Parathyroid adenoma (tissue), 2 donors: Measurements from ENCODE around the gene EPHA4.

Experiments used
- H2AFZ ChIP-seq: fragments of 300-600 bp; sonication (generic); one replicate; pipeline ENCODE4 v1.7.0; 2017; ENCODE audit warnings: antibody characterized with exemption, mild to moderate bottlenecking
- H3K27ac ChIP-seq: fragments of 300-600 bp; sonication (generic); one replicate; pipeline ENCODE4 v1.7.0; 2017
- H3K27me3 ChIP-seq: fragments of 300-600 bp; sonication (generic); one replicate; pipeline ENCODE4 v1.7.0; 2017; ENCODE audit warnings: low read length; ENCODE audit not compliant: control insufficient read depth, insufficient read depth
- H3K36me3 ChIP-seq: fragments of 300-600 bp; sonication (generic); one replicate; pipeline ENCODE4 v1.7.0; 2017; ENCODE audit warnings: low read length; ENCODE audit not compliant: control insufficient read depth, insufficient read depth
- H3K4me1 ChIP-seq: fragments of 300-600 bp; sonication (generic); one replicate; pipeline ENCODE4 v1.7.0; 2017; ENCODE audit warnings: control low read depth
- H3K4me2 ChIP-seq: fragments of 300-600 bp; sonication (generic); one replicate; pipeline ENCODE4 v1.7.0; 2017; ENCODE audit warnings: low read length
- H3K4me3 ChIP-seq: fragments of 300-600 bp; sonication (generic); one replicate; pipeline ENCODE4 v1.7.0; 2017; ENCODE audit warnings: low read depth, low read length
- H3K79me2 ChIP-seq: fragments of 300-600 bp; sonication (generic); one replicate; pipeline ENCODE4 v1.7.0; 2017; ENCODE audit warnings: control low read depth
- H3K9ac ChIP-seq: fragments of 300-600 bp; sonication (generic); one replicate; pipeline ENCODE4 v1.7.0; 2017; ENCODE audit warnings: mild to moderate bottlenecking
- H3K9me3 ChIP-seq: fragments of 300-600 bp; sonication (generic); one replicate; pipeline ENCODE4 v1.7.0; 2017; ENCODE audit warnings: low read length; ENCODE audit not compliant: control insufficient read depth
- TF ChIP-seq, protein P1 (sequence below): fragments of 300-600 bp; sonication (generic); IDR thresholded peaks from one replicate; pipeline ENCODE4 v1.7.0; 2017; ENCODE audit warnings: antibody characterized with exemption, mild to moderate bottlenecking
- donor health status: primary hyperparathyroidism.

EPHA4 gene

DNA sequence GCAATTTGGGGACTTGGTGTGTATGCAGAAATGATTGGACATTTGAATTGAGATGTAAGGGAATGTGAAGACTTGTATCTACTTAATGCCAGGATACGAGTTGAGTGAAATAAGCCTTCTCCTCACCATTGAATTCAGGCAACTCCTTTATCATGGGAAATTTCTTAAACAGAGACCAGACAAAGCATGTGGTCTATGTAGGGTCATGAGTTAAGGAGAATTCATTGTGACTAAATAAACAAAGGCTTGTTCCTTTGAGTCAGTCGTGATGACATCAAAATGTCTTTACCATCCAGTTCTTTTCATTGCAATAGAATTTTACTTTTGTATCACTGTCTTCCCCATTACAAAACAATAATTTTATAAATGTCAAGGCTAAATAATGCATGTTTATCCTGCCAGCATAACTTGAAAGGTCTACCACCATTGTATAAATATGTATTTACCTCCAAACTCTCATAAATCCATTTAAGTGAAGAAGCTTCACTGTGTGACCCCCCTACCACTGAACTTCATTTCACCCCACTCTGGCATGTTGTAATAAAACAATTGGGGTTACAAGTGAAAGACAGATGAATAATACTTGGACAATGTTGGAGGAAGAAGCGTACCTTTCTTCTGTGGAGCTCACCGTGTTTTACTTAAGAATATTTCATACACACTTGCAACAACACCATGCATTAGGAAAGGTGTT, 149.4 kb downstream of the EPHA4 start:
- H3K36me3 ChIP-seq = no peaks in the 10 kb centered on the region
- no peak overlapping the region for H2AFZ ChIP-seq
- H3K9me3 ChIP-seq = no peaks in the 10 kb centered on the region
- no peak overlapping the region for H3K9ac ChIP-seq
- no peak overlapping the region for H3K27ac ChIP-seq
- TF ChIP-seq, protein P1, sequence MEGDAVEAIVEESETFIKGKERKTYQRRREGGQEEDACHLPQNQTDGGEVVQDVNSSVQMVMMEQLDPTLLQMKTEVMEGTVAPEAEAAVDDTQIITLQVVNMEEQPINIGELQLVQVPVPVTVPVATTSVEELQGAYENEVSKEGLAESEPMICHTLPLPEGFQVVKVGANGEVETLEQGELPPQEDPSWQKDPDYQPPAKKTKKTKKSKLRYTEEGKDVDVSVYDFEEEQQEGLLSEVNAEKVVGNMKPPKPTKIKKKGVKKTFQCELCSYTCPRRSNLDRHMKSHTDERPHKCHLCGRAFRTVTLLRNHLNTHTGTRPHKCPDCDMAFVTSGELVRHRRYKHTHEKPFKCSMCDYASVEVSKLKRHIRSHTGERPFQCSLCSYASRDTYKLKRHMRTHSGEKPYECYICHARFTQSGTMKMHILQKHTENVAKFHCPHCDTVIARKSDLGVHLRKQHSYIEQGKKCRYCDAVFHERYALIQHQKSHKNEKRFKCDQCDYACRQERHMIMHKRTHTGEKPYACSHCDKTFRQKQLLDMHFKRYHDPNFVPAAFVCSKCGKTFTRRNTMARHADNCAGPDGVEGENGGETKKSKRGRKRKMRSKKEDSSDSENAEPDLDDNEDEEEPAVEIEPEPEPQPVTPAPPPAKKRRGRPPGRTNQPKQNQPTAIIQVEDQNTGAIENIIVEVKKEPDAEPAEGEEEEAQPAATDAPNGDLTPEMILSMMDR = no peak
- H3K79me2 ChIP-seq = no peaks in the 10 kb centered on the region
- H3K4me2 ChIP-seq = no peak overlapping the region
- H3K27me3 ChIP-seq = no peaks in the 10 kb centered on the region
- no peak overlapping the region for H3K4me3 ChIP-seq
- H3K4me1 ChIP-seq = no peaks in the 10 kb centered on the region

DNA sequence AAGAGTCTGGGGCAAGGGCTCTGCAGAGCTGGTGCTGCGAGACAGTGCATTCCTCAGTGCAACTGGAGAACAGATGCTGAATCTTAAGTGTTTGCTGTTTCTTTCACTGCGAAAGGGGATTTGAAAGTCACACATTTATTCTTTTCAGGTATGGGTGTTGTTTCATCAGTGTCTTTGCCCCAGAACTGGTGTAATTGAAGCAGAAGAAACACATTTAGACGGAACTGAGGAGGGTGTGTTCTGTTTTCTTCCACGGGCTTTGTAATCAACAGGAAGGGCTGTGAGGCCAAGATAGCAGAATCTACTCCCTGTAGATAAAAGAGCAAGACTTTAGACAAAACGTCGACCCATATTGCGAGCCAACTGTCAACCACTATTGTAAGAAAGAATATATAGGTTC, 151.9 kb downstream of the EPHA4 start:
- TF ChIP-seq, protein P1 = no peak
- Histone ChIP-seq H3K36me3 (no peaks in the 10 kb centered on the region), H3K27ac (no peak overlapping the region), H3K9me3 (no peaks in the 10 kb centered on the region), H2AFZ (no peak overlapping the region), H3K4me1 (no peaks in the 10 kb centered on the region), H3K79me2 (no peaks in the 10 kb centered on the region), H3K27me3 (no peaks in the 10 kb centered on the region), H3K4me2 (no peak overlapping the region), H3K4me3 (no peak overlapping the region), H3K9ac (no peak overlapping the region)

DNA sequence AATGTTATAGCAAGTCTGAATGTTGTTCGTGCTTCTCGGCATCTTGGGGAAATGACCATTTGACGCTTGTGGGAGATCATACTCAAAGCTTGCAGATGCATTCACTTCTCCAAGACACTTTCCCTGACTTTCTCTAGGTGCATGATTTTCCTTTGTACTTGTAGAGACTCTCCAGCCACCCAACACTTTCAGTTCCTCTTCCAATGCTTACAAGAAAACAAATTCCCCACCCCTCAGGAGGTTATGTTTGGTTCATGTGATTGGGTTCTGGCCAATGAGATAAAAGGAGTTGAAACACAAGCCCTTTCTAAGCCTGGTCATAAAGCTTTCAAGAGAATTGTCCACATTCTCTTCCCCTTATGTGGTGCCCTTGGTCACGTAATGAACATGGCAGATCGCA, 156.3 kb downstream of the EPHA4 start:
- Histone ChIP-seq H3K4me1 (no peaks in the 10 kb centered on the region), H3K79me2 (no peaks in the 10 kb centered on the region), H3K4me3 (no peak overlapping the region), H3K9ac (no peak overlapping the region), H3K27me3 (no peaks in the 10 kb centered on the region), H3K27ac (no peak overlapping the region), H2AFZ (no peak overlapping the region), H3K9me3 (no peaks in the 10 kb centered on the region), H3K4me2 (no peak overlapping the region), H3K36me3 (no peaks in the 10 kb centered on the region)
- TF ChIP-seq, protein P1 = no peak

DNA sequence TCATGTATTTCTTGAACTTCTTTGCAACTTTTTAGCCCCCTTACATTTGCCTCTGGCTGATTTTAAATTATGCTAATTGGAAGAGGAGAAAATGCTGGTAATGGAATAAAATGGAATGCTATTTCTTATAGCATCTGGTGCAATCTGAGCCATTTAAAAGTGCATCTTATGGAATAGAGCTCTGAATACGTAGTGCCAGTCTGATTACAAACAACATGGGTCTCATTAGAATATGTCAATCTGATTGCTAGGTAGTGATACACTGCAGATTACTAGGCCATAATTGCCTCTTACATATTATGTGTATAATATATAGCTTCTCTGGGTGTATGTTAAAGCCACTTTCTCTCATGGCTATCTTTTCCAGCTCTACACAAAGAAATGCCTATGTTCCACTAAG, 159.1 kb downstream of the EPHA4 start:
- no peaks in the 10 kb centered on the region for H3K36me3 ChIP-seq
- no peak overlapping the region for H3K27ac ChIP-seq
- no peak overlapping the region for H2AFZ ChIP-seq
- no peaks in the 10 kb centered on the region for H3K9me3 ChIP-seq
- no peak overlapping the region for H3K4me3 ChIP-seq
- no peaks in the 10 kb centered on the region for H3K27me3 ChIP-seq
- TF ChIP-seq, protein P1 = no peak
- no peaks in the 10 kb centered on the region for H3K79me2 ChIP-seq
- no peaks in the 10 kb centered on the region for H3K4me1 ChIP-seq
- H3K4me2 ChIP-seq = no peak overlapping the region
- H3K9ac ChIP-seq = no peak overlapping the region

DNA sequence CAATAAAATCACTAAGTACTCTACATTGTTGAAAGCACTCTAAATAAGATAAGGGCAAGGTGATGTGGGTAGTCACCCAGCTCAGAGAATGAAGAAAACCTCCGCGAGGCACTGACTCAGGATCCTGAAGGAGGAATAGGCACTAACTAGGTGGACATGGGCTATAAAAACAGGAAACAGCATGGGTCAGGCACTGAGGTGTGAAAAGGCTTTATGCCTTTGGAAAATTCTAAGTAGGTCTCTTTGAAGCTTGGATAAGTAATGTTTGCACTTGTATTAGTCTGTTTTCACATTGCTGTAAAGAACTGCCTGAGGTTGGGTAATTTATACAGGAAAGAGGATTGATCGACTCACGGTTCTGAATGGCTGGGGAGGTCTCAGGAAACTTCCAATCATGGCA, 161.6 kb downstream of the EPHA4 start:
- TF ChIP-seq, protein P1 = no peak
- Histone ChIP-seq H3K9ac (no peak overlapping the region), H3K36me3 (no peaks in the 10 kb centered on the region), H3K4me3 (no peak overlapping the region), H2AFZ (no peak overlapping the region), H3K27ac (no peak overlapping the region), H3K27me3 (no peaks in the 10 kb centered on the region), H3K79me2 (no peaks in the 10 kb centered on the region), H3K4me1 (no peaks in the 10 kb centered on the region), H3K4me2 (no peak overlapping the region), H3K9me3 (no peaks in the 10 kb centered on the region)
